ENCODE results near the gene SPRYD7. TPM values are rescaled to one million over a fixed set of nuclear protein-coding genes. Genes with fewer than 3 reads are reported as not detected.

Gene SPRYD7
- 6.3 and 6.8 TPM in 2 replicates for total RNA-seq (2014; rRNA removed)
- percentile 65 among the genes with signal in this experiment for Bru-seq, nascent RNA
- percentile 67 among the genes with signal in this experiment for BruChase-seq, experiment 1, labeled RNA remaining after a 6-hour chase
- BruChase-seq, experiment 2, labeled RNA remaining after a 2-hour chase, result percentile 62 among the genes with signal in this experiment
- long read RNA-seq, transcript SPRYD7-201 (5 exons, 3,053 nt), result major isoform, 21 of 31 reads
- long read RNA-seq, partial matches to known transcripts, result 2 of 31 reads
- long read RNA-seq, other reads (novel, unspliced or antisense), result 7 of 31 reads

GRCh38 chr13:49936075-49936967, at the start of gene SPRYD7:
Gene SPRYD7 (minus strand): TSS chr13:49936340. CDS start chr13:49936235, 105 bp downstream.
- peak within 1 kb of the TSS; percentile 97 for H3K4me2 ChIP-seq (ENCODE audit: low read length)
- H3K27me3 ChIP-seq (ENCODE audit: low read length), result no peaks in the 10 kb centered on the region
- H3F3A ChIP-seq (ENCODE audit: low read length, unreplicated experiment), result no peaks in the 10 kb centered on the region
- TSS peak; percentile 45 for BruUV-seq (replicated peaks)
- no peaks in the 10 kb centered on the region for H4K20me1 ChIP-seq (ENCODE audit: low read length)
- H3K9me2 ChIP-seq (replicated peaks; ENCODE audit: low read length), result no peaks in the 10 kb centered on the region
- peaks cover 15% of the 10 kb centered on the region for H3K4me1 ChIP-seq (ENCODE audit: insufficient read depth, low read length)
- H2AFZ ChIP-seq (ENCODE audit: low read length), result peak within 1 kb of the TSS; percentile 100
- POLR2A ChIA-PET (ENCODE audit: unreplicated experiment), result interaction anchor here (0.6 to 1.2 kb wide), 4 partner anchors 143 to 1155 kb away, joined by 3 to 17 read pairs (median 10); partner anchors contain the start of gene KPNA3
- ATAC-seq, result peak; percentile 94
- intact Hi-C loops (cut with micrococcal nuclease), result loop anchor here (2.0 to 10.0 kb wide), 4 partner anchors 40 to 282 kb away; no protein-coding TSS in a partner anchor
- TF ChIP-seq EZH2phosphoT487 (IDR thresholded peaks at IDR 0.05; ENCODE audit: borderline replicate concordance, low read length), result no peak
- no peak for TF ChIP-seq EZH2 (IDR thresholded peaks at IDR 0.05; ENCODE audit: low read length, unreplicated experiment)
- TF ChIP-seq CTCF (conservative IDR thresholded peaks at IDR 0.05; ENCODE audit: low read depth, low read length), result peak; percentile 72
- CTCF ChIA-PET, result interaction anchor here (0.6 to 1.5 kb wide), 17 partner anchors 8 to 375 kb away, joined by 3 to 17 read pairs (median 4); partner anchors contain the start of genes EBPL, KPNA3 and TRIM13
- DNase-seq, result peak; percentile 93
- peaks cover 27% of the 10 kb centered on the region for H3K79me2 ChIP-seq (ENCODE audit: low read length)
- no peaks in the 10 kb centered on the region for H3K36me3 ChIP-seq (ENCODE audit: low read depth, low read length)
- H3K27ac ChIP-seq (ENCODE audit: low read length), result peak within 1 kb of the TSS; percentile 22
- no peaks in the 10 kb centered on the region for H3K9me3 ChIP-seq (ENCODE audit: low read length)
- peak within 1 kb of the TSS; percentile 97 for H3K4me3 ChIP-seq (ENCODE audit: low read length)
- peak within 1 kb of the TSS; percentile 79 for H3K9ac ChIP-seq (ENCODE audit: low read length)

GRCh38 chr13:49985129-49985528, 49.0 kb upstream of the SPRYD7 start:
- intact Hi-C loops (cut with micrococcal nuclease), result no loop called here
- Histone ChIP-seq H3K27ac (ENCODE audit: low read length) (no peak overlapping the region), H3K9me2 (replicated peaks; ENCODE audit: low read length) (no peaks in the 10 kb centered on the region), H3F3A (ENCODE audit: low read length, unreplicated experiment) (no peaks in the 10 kb centered on the region), H3K4me2 (ENCODE audit: low read length) (no peak overlapping the region), H3K27me3 (ENCODE audit: low read length) (no peaks in the 10 kb centered on the region), H3K9me3 (ENCODE audit: low read length) (no peaks in the 10 kb centered on the region), H3K36me3 (ENCODE audit: low read depth, low read length) (no peaks in the 10 kb centered on the region), H2AFZ (ENCODE audit: low read length) (no peak overlapping the region), H3K79me2 (ENCODE audit: low read length) (no peaks in the 10 kb centered on the region), H4K20me1 (ENCODE audit: low read length) (no peaks in the 10 kb centered on the region), H3K4me3 (ENCODE audit: low read length) (no peak overlapping the region), H3K4me1 (ENCODE audit: insufficient read depth, low read length) (no peaks in the 10 kb centered on the region), H3K9ac (ENCODE audit: low read length) (no peak overlapping the region)
- TF ChIP-seq EZH2 (IDR thresholded peaks at IDR 0.05; ENCODE audit: low read length, unreplicated experiment) (no peak), EZH2phosphoT487 (IDR thresholded peaks at IDR 0.05; ENCODE audit: borderline replicate concordance, low read length) (no peak), CTCF (conservative IDR thresholded peaks at IDR 0.05; ENCODE audit: low read depth, low read length) (no peak)
- ChIA-PET CTCF (no interaction called here), POLR2A (ENCODE audit: unreplicated experiment) (interaction anchor here (0.6 kb wide), 1 partner anchor 607 kb away, joined by 5 read pairs; no protein-coding TSS in a partner anchor)
- ATAC-seq (no peak), DNase-seq (no peak)
- BruUV-seq (replicated peaks), result no TSS peak

Data from PC-3 (cell line).